ENCODE measurements around the gene C2orf92.

The C2orf92 gene

GRCh38 chr2:97742381-97742847 is 72.9 kb downstream of the C2orf92 start:
- H3K4me3 ChIP-seq (ENCODE audit: low read length) = no peak overlapping the region
- no peak for DNase-seq (ENCODE audit: low read depth)
- TF ChIP-seq CTCF (conservative IDR thresholded peaks at IDR 0.05; ENCODE audit: low read depth, low read length) = no peak

- no peak overlapping the region for H3K4me3 ChIP-seq (ENCODE audit: low read length)
- DNase-seq (ENCODE audit: low read depth) = no peak
- no peak for TF ChIP-seq CTCF (conservative IDR thresholded peaks at IDR 0.05; ENCODE audit: low read depth, low read length)
These were observed 74.4 kb downstream of the C2orf92 start for GRCh38 chr2:97743913-97744312.

GRCh38 chr2:97745474-97746174 is 76.1 kb downstream of the C2orf92 start:
- TF ChIP-seq CTCF (conservative IDR thresholded peaks at IDR 0.05; ENCODE audit: low read depth, low read length) = no peak
- no peak overlapping the region for H3K4me3 ChIP-seq (ENCODE audit: low read length)
- no peak for DNase-seq (ENCODE audit: low read depth)

GRCh38 chr2:97747285-97747684 is 77.8 kb downstream of the C2orf92 start:
- no peak for TF ChIP-seq CTCF (conservative IDR thresholded peaks at IDR 0.05; ENCODE audit: low read depth, low read length)
- DNase-seq (ENCODE audit: low read depth) = no peak
- no peak overlapping the region for H3K4me3 ChIP-seq (ENCODE audit: low read length)

- TF ChIP-seq CTCF (conservative IDR thresholded peaks at IDR 0.05; ENCODE audit: low read depth, low read length) = no peak
- DNase-seq (ENCODE audit: low read depth) = no peak
- H3K4me3 ChIP-seq (ENCODE audit: low read length) = no peak overlapping the region
These were observed 78.2 kb downstream of the C2orf92 start for GRCh38 chr2:97747716-97748115.

- no peak overlapping the region for H3K4me3 ChIP-seq (ENCODE audit: low read length)
- no peak for TF ChIP-seq CTCF (conservative IDR thresholded peaks at IDR 0.05; ENCODE audit: low read depth, low read length)
- no peak for DNase-seq (ENCODE audit: low read depth)
These were observed 80.1 kb downstream of the C2orf92 start for GRCh38 chr2:97749581-97749980.

GRCh38 chr2:97750017-97750416 is 80.5 kb downstream of the C2orf92 start:
- no peak overlapping the region for H3K4me3 ChIP-seq (ENCODE audit: low read length)
- TF ChIP-seq CTCF (conservative IDR thresholded peaks at IDR 0.05; ENCODE audit: low read depth, low read length) = no peak
- DNase-seq (ENCODE audit: low read depth) = no peak
